ENCODE measurements around the gene BHMT. TPM values are rescaled to one million over a fixed set of nuclear protein-coding genes. Genes with fewer than 3 reads are reported as not detected.

Gene BHMT
- total and polyA plus RNA-seq, 2 donors (not counting 1 experiment from before 2014, with no cell fraction given), result 0.17 TPM; not detected in 1

- Histone ChIP-seq H3K27me3 (ENCODE audit: control insufficient read depth, insufficient read depth, low read length) (no peaks in the 10 kb centered on the region), H3K27ac (ENCODE audit: insufficient read depth, low read length) (no peak overlapping the region), H3K9ac (ENCODE audit: insufficient read depth, low read length) (no peak overlapping the region), H2AFZ (ENCODE audit: low read length) (no peak overlapping the region), H3K4me1 (ENCODE audit: control insufficient read depth, extremely low read depth, insufficient read depth, low read length) (peaks cover 6% of the 10 kb centered on the region), H4K20me1 (ENCODE audit: control insufficient read depth, extremely low read depth, insufficient read depth, low read length) (no peaks in the 10 kb centered on the region), H3K79me2 (ENCODE audit: control insufficient read depth, insufficient read depth, low read length) (no peaks in the 10 kb centered on the region), H3K4me3 (replicated peaks in 1 of 4; ENCODE audit: control extremely low read depth in 1 of 4, insufficient read depth in 1 of 4, low read depth in 3 of 4, low read length in 4 of 4) (no peak overlapping the region), H3K36me3 (ENCODE audit: control insufficient read depth, insufficient read depth, low read length) (no peaks in the 10 kb centered on the region), H3K4me2 (ENCODE audit: extremely low read depth, insufficient read depth, low read length) (no peak overlapping the region), H3K9me3 (ENCODE audit: control insufficient read depth, insufficient read depth, low read depth, low read length) (no peaks in the 10 kb centered on the region)
- DNase-seq (ENCODE audit: low read depth in 2 of 2), result no peak
- no peak for TF ChIP-seq EZH2 (IDR thresholded peaks at IDR 0.05; ENCODE audit: low read length, missing control alignments)
- no peak for TF ChIP-seq CTCF (conservative IDR thresholded peaks at IDR 0.05 in 1 of 2, IDR thresholded peaks at IDR 0.05 in 1 of 2; ENCODE audit: low read depth in 1 of 2, low read length in 2 of 2)
Observed at GRCh38 chr5:79135790-79136553, 24.4 kb downstream of the BHMT start.

- TF ChIP-seq EZH2 (IDR thresholded peaks at IDR 0.05; ENCODE audit: low read length, missing control alignments) (no peak), CTCF (conservative IDR thresholded peaks at IDR 0.05 in 1 of 2, IDR thresholded peaks at IDR 0.05 in 1 of 2; ENCODE audit: low read depth in 1 of 2, low read length in 2 of 2) (no peak)
- no peak for DNase-seq (ENCODE audit: low read depth in 2 of 2)
- no peaks in the 10 kb centered on the region for H3K36me3 ChIP-seq (ENCODE audit: control insufficient read depth, insufficient read depth, low read length)
- no peaks in the 10 kb centered on the region for H3K79me2 ChIP-seq (ENCODE audit: control insufficient read depth, insufficient read depth, low read length)
- H3K4me1 ChIP-seq (ENCODE audit: control insufficient read depth, extremely low read depth, insufficient read depth, low read length), result peaks cover 6% of the 10 kb centered on the region
- no peak overlapping the region for H3K4me2 ChIP-seq (ENCODE audit: extremely low read depth, insufficient read depth, low read length)
- H3K27me3 ChIP-seq (ENCODE audit: control insufficient read depth, insufficient read depth, low read length), result no peaks in the 10 kb centered on the region
- H2AFZ ChIP-seq (ENCODE audit: low read length), result no peak overlapping the region
- H4K20me1 ChIP-seq (ENCODE audit: control insufficient read depth, extremely low read depth, insufficient read depth, low read length), result no peaks in the 10 kb centered on the region
- H3K9me3 ChIP-seq (ENCODE audit: control insufficient read depth, insufficient read depth, low read depth, low read length), result no peaks in the 10 kb centered on the region
- H3K4me3 ChIP-seq (replicated peaks in 1 of 4; ENCODE audit: control extremely low read depth in 1 of 4, insufficient read depth in 1 of 4, low read depth in 3 of 4, low read length in 4 of 4), result no peak overlapping the region
- H3K9ac ChIP-seq (ENCODE audit: insufficient read depth, low read length), result no peak overlapping the region
- no peak overlapping the region for H3K27ac ChIP-seq (ENCODE audit: insufficient read depth, low read length)
Observed at GRCh38 chr5:79136618-79137017, 25.0 kb downstream of the BHMT start.

GRCh38 chr5:79140553-79140952 lies 28.9 kb downstream of the BHMT start:
- no peaks in the 10 kb centered on the region for H4K20me1 ChIP-seq (ENCODE audit: control insufficient read depth, extremely low read depth, insufficient read depth, low read length)
- H3K9me3 ChIP-seq (ENCODE audit: control insufficient read depth, insufficient read depth, low read depth, low read length), result no peaks in the 10 kb centered on the region
- no peaks in the 10 kb centered on the region for H3K4me1 ChIP-seq (ENCODE audit: control insufficient read depth, extremely low read depth, insufficient read depth, low read length)
- no peak overlapping the region for H3K4me2 ChIP-seq (ENCODE audit: extremely low read depth, insufficient read depth, low read length)
- H3K27me3 ChIP-seq (ENCODE audit: control insufficient read depth, insufficient read depth, low read length), result no peaks in the 10 kb centered on the region
- no peaks in the 10 kb centered on the region for H3K36me3 ChIP-seq (ENCODE audit: control insufficient read depth, insufficient read depth, low read length)
- no peak overlapping the region for H2AFZ ChIP-seq (ENCODE audit: low read length)
- no peak for TF ChIP-seq EZH2 (IDR thresholded peaks at IDR 0.05; ENCODE audit: low read length, missing control alignments)
- no peak for TF ChIP-seq CTCF (conservative IDR thresholded peaks at IDR 0.05 in 1 of 2, IDR thresholded peaks at IDR 0.05 in 1 of 2; ENCODE audit: low read depth in 1 of 2, low read length in 2 of 2)
- no peak overlapping the region for H3K9ac ChIP-seq (ENCODE audit: insufficient read depth, low read length)
- DNase-seq (ENCODE audit: low read depth in 2 of 2), result no peak
- no peak overlapping the region for H3K27ac ChIP-seq (ENCODE audit: insufficient read depth, low read length)
- H3K4me3 ChIP-seq (replicated peaks in 1 of 4; ENCODE audit: control extremely low read depth in 1 of 4, insufficient read depth in 1 of 4, low read depth in 3 of 4, low read length in 4 of 4), result no peak overlapping the region
- no peaks in the 10 kb centered on the region for H3K79me2 ChIP-seq (ENCODE audit: control insufficient read depth, insufficient read depth, low read length)

Measured in fibroblast of lung (primary cell).